GM23338 (cell line): ENCODE results near the gene FRAT2. TPM values are rescaled to one million over a fixed set of nuclear protein-coding genes. Genes with fewer than 3 reads are reported as not detected.

ENCODE experiments used
- ATAC-seq: fragments of 200-7000 bp; cut with Tn5 transposase; 3 replicates; pipeline ENCODE4 v1.9.1; 2020
- DNase-seq: peaks from one replicate; pipeline ENCODE4 v3.0.0-alpha.2; 2015; ENCODE audit warnings: low spot score
- H2AFZ ChIP-seq: fragments of 200-600 bp; sonication (generic); 2 replicates; pipeline ENCODE4 v1.8.0; 2016; ENCODE audit warnings: antibody characterized with exemption, mild to moderate bottlenecking, moderate library complexity
- H3F3A ChIP-seq: fragments of 200-600 bp; sonication (generic); replicated peaks from 2 replicates; pipeline ENCODE4 v1.8.0; 2017; ENCODE audit warnings: antibody characterized with exemption, mixed run types, low read depth
- H3K27ac ChIP-seq: fragments of 200-600 bp; sonication (generic); 2 replicates; pipeline ENCODE4 v1.6.1; 2016; ENCODE audit warnings: low read depth
- H3K27me3 ChIP-seq: fragments of 200-600 bp; sonication (generic); 2 replicates; pipeline ENCODE4 v1.8.0; 2016; ENCODE audit warnings: mild to moderate bottlenecking, mixed run types, moderate library complexity; ENCODE audit not compliant: insufficient read depth
- H3K36me3 ChIP-seq: fragments of 200-600 bp; sonication (generic); 2 replicates; pipeline ENCODE4 v1.8.0; 2016; ENCODE audit warnings: mild to moderate bottlenecking; ENCODE audit not compliant: insufficient read depth
- H3K4me1 ChIP-seq: fragments of 200-600 bp; sonication (generic); 2 replicates; pipeline ENCODE4 v1.8.0; 2016; ENCODE audit warnings: mild to moderate bottlenecking, moderate library complexity; ENCODE audit not compliant: insufficient read depth
- H3K4me2 ChIP-seq: fragments of 200-600 bp; sonication (generic); 2 replicates; pipeline ENCODE4 v1.7.1; 2017; ENCODE audit warnings: mixed run types
- H3K4me3 ChIP-seq: fragments of 200-600 bp; sonication (generic); 2 replicates; pipeline ENCODE4 v1.6.1; 2016; ENCODE audit warnings: mixed run types
- H3K79me2 ChIP-seq: fragments of 200-600 bp; sonication (generic); replicated peaks from 2 replicates; pipeline ENCODE4 v1.8.0; 2017; ENCODE audit warnings: mild to moderate bottlenecking; ENCODE audit not compliant: insufficient read depth
- H3K9me2 ChIP-seq: fragments of 200-600 bp; sonication (generic); 2 replicates; pipeline ENCODE4 v1.8.0; 2017; ENCODE audit not compliant: insufficient read depth
- H4K20me1 ChIP-seq: fragments of 200-600 bp; sonication (generic); replicated peaks from 2 replicates; pipeline ENCODE4 v1.8.0; 2017; ENCODE audit warnings: mild to moderate bottlenecking; ENCODE audit not compliant: insufficient read depth
- H3K27ac Mint-ChIP-seq: 2 replicates; pipeline ENCODE4 v1.8.0; 2020; ENCODE audit warnings: inconsistent platforms, mild to moderate bottlenecking, moderate library complexity, mixed read lengths
- H3K27me3 Mint-ChIP-seq: 3 replicates; pipeline ENCODE4 v1.8.0; 2022; ENCODE audit warnings: low read depth, mild to moderate bottlenecking, moderate library complexity, mixed read lengths, inconsistent platforms; ENCODE audit not compliant: insufficient read depth, poor library complexity
- H3K36me3 Mint-ChIP-seq: 3 replicates; pipeline ENCODE4 v1.8.0; 2021; ENCODE audit warnings: low read depth, mild to moderate bottlenecking, inconsistent platforms, moderate library complexity, mixed read lengths
- H3K4me1 Mint-ChIP-seq: 3 replicates; pipeline ENCODE4 v1.8.0; 2020; ENCODE audit warnings: mild to moderate bottlenecking, inconsistent platforms, mixed read lengths
- H3K4me3 Mint-ChIP-seq: 3 replicates; pipeline ENCODE4 v1.8.0; 2021; ENCODE audit warnings: moderate library complexity, mild to moderate bottlenecking, inconsistent platforms, mixed read lengths
- H3K9me3 Mint-ChIP-seq: 3 replicates; pipeline ENCODE4 v1.8.0; 2020; ENCODE audit warnings: moderate library complexity, mild to moderate bottlenecking, inconsistent platforms, mixed read lengths
- CREB1 ChIP-seq: fragments of 250-450 bp; sonication (Bioruptor Pico); IDR thresholded peaks from 2 replicates; pipeline ENCODE4 v1.5.0; 2020; ENCODE audit warnings: low read depth, mild to moderate bottlenecking, moderate library complexity
- EZH2 ChIP-seq: fragments of 200-600 bp; sonication (generic); IDR thresholded peaks from one replicate; pipeline ENCODE4 v1.8.0; 2017; ENCODE audit warnings: antibody characterized with exemption, mild to moderate bottlenecking, low read depth; ENCODE audit not compliant: unreplicated experiment
- EZH2phosphoT487 ChIP-seq: fragments of 200-600 bp; sonication (generic); IDR thresholded peaks from one replicate; pipeline ENCODE4 v1.8.1; 2018; ENCODE audit warnings: antibody characterized with exemption; ENCODE audit not compliant: unreplicated experiment
- NANOG ChIP-seq: IDR thresholded peaks from 2 replicates; pipeline ENCODE4 v1.6.1; 2016; ENCODE audit warnings: antibody characterized with exemption, borderline replicate concordance
- ZNF114 ChIP-seq: fragments of 250-450 bp; sonication (Bioruptor Pico); IDR thresholded peaks from 2 replicates; pipeline ENCODE4 v1.5.0; 2020; ENCODE audit warnings: mild to moderate bottlenecking, moderate library complexity
- polyA plus RNA-seq: library from polyadenylated mRNA; unstranded; fragments of >200 nt; fragmentation: Nextera tagmentation; extraction: Ambion mirVana; gene quantifications from 2 replicates; pipeline ENCODE4 v1.2.1, GENCODE V29; 2016
- total RNA-seq: library from RNA; depleted of rRNA; stranded (reverse); fragments of >200 nt; shearing (Covaris generic); gene quantifications from 2 replicates; pipeline ENCODE4 v1.2.3, GENCODE V29; 2014
- TF ChIP-seq, protein P1 (sequence below), 2 experiments: fragments of 200-600 bp in 1 of 2; sonication (generic) in 1 of 2; conservative IDR thresholded peaks; 2 replicates each; pipeline versions ENCODE4 v1.5.1 to v1.6.1; 2016 to 2017; ENCODE audit warnings: antibody characterized with exemption in 2 of 2, low read depth in 2 of 2, mild to moderate bottlenecking in 2 of 2, moderate library complexity in 1 of 2
- TF ChIP-seq, protein P2 (sequence below): fragments of 250-450 bp; sonication (Bioruptor Pico); IDR thresholded peaks from 2 replicates; pipeline ENCODE4 v1.5.0; 2020; ENCODE audit warnings: mild to moderate bottlenecking, moderate library complexity
- TF ChIP-seq, protein P3 (sequence below): IDR thresholded peaks from 2 replicates; pipeline ENCODE4 v1.6.1; 2016; ENCODE audit warnings: antibody characterized with exemption
- TF ChIP-seq, protein P4 (sequence below): IDR thresholded peaks from one replicate; pipeline ENCODE4 v1.6.1; 2018; ENCODE audit warnings: antibody characterized with exemption; ENCODE audit not compliant: unreplicated experiment

Gene FRAT2
- total and polyA plus RNA-seq, 2 experiments from 2014 or later: 24.5 to 109 TPM

DNA sequence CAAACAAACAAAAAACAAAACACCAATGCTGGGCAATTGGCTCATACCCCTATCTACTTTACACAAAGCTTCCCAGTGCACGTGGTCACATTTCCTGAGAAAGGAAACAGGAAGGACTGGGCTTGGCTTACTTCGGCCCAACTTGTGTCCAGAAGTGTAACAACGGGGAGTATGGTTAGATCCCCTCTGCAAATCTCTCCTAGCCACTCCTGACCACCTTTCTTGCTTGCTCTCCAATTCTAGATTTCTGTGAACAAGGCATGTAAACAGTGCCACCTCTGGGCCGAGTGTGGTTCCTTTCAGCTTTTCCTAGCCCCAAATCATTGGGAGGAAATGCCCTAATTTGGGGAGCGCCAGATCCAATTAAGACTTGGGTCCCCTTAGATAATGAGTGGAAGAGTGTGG, 21.0 kb upstream of the FRAT2 start:
- no peaks in the 10 kb centered on the region for H3K79me2 ChIP-seq
- 0 out of 2 replicates have a peak, but pooled peaks cover 2% of the 10 kb centered on the region for H3K4me1 ChIP-seq
- H3K9me3 Mint-ChIP-seq: no peaks in the 10 kb centered on the region
- TF ChIP-seq EZH2 (no peak), EZH2phosphoT487 (no peak), ZNF114 (no peak), NANOG (no peak), CREB1 (CRISPR knock-in tag) (no peak)
- TF ChIP-seq, protein P1, sequence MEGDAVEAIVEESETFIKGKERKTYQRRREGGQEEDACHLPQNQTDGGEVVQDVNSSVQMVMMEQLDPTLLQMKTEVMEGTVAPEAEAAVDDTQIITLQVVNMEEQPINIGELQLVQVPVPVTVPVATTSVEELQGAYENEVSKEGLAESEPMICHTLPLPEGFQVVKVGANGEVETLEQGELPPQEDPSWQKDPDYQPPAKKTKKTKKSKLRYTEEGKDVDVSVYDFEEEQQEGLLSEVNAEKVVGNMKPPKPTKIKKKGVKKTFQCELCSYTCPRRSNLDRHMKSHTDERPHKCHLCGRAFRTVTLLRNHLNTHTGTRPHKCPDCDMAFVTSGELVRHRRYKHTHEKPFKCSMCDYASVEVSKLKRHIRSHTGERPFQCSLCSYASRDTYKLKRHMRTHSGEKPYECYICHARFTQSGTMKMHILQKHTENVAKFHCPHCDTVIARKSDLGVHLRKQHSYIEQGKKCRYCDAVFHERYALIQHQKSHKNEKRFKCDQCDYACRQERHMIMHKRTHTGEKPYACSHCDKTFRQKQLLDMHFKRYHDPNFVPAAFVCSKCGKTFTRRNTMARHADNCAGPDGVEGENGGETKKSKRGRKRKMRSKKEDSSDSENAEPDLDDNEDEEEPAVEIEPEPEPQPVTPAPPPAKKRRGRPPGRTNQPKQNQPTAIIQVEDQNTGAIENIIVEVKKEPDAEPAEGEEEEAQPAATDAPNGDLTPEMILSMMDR (conservative IDR thresholded peaks at IDR 0.05; ENCODE audit: low read depth in 2 of 2): peak; percentile 75 to 84
- TF ChIP-seq, protein P2, sequence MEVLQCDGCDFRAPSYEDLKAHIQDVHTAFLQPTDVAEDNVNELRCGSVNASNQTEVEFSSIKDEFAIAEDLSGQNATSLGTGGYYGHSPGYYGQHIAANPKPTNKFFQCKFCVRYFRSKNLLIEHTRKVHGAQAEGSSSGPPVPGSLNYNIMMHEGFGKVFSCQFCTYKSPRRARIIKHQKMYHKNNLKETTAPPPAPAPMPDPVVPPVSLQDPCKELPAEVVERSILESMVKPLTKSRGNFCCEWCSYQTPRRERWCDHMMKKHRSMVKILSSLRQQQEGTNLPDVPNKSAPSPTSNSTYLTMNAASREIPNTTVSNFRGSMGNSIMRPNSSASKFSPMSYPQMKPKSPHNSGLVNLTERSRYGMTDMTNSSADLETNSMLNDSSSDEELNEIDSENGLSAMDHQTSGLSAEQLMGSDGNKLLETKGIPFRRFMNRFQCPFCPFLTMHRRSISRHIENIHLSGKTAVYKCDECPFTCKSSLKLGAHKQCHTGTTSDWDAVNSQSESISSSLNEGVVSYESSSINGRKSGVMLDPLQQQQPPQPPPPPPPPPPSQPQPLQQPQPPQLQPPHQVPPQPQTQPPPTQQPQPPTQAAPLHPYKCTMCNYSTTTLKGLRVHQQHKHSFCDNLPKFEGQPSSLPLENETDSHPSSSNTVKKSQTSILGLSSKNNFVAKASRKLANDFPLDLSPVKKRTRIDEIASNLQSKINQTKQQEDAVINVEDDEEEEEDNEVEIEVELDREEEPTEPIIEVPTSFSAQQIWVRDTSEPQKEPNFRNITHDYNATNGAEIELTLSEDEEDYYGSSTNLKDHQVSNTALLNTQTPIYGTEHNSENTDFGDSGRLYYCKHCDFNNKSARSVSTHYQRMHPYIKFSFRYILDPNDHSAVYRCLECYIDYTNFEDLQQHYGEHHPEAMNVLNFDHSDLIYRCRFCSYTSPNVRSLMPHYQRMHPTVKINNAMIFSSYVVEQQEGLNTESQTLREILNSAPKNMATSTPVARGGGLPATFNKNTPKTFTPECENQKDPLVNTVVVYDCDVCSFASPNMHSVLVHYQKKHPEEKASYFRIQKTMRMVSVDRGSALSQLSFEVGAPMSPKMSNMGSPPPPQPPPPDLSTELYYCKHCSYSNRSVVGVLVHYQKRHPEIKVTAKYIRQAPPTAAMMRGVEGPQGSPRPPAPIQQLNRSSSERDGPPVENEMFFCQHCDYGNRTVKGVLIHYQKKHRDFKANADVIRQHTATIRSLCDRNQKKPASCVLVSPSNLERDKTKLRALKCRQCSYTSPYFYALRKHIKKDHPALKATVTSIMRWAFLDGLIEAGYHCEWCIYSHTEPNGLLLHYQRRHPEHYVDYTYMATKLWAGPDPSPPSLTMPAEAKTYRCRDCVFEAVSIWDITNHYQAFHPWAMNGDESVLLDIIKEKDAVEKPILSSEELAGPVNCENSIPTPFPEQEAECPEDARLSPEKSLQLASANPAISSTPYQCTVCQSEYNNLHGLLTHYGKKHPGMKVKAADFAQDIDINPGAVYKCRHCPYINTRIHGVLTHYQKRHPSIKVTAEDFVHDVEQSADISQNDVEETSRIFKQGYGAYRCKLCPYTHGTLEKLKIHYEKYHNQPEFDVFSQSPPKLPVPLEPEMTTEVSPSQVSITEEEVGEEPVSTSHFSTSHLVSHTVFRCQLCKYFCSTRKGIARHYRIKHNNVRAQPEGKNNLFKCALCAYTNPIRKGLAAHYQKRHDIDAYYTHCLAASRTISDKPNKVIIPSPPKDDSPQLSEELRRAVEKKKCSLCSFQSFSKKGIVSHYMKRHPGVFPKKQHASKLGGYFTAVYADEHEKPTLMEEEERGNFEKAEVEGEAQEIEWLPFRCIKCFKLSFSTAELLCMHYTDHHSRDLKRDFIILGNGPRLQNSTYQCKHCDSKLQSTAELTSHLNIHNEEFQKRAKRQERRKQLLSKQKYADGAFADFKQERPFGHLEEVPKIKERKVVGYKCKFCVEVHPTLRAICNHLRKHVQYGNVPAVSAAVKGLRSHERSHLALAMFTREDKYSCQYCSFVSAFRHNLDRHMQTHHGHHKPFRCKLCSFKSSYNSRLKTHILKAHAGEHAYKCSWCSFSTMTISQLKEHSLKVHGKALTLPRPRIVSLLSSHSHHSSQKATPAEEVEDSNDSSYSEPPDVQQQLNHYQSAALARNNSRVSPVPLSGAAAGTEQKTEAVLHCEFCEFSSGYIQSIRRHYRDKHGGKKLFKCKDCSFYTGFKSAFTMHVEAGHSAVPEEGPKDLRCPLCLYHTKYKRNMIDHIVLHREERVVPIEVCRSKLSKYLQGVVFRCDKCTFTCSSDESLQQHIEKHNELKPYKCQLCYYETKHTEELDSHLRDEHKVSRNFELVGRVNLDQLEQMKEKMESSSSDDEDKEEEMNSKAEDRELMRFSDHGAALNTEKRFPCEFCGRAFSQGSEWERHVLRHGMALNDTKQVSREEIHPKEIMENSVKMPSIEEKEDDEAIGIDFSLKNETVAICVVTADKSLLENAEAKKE (CRISPR knock-in tag): no peak
- TF ChIP-seq, protein P3, sequence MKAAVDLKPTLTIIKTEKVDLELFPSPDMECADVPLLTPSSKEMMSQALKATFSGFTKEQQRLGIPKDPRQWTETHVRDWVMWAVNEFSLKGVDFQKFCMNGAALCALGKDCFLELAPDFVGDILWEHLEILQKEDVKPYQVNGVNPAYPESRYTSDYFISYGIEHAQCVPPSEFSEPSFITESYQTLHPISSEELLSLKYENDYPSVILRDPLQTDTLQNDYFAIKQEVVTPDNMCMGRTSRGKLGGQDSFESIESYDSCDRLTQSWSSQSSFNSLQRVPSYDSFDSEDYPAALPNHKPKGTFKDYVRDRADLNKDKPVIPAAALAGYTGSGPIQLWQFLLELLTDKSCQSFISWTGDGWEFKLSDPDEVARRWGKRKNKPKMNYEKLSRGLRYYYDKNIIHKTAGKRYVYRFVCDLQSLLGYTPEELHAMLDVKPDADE: no peak
- TF ChIP-seq, protein P4, sequence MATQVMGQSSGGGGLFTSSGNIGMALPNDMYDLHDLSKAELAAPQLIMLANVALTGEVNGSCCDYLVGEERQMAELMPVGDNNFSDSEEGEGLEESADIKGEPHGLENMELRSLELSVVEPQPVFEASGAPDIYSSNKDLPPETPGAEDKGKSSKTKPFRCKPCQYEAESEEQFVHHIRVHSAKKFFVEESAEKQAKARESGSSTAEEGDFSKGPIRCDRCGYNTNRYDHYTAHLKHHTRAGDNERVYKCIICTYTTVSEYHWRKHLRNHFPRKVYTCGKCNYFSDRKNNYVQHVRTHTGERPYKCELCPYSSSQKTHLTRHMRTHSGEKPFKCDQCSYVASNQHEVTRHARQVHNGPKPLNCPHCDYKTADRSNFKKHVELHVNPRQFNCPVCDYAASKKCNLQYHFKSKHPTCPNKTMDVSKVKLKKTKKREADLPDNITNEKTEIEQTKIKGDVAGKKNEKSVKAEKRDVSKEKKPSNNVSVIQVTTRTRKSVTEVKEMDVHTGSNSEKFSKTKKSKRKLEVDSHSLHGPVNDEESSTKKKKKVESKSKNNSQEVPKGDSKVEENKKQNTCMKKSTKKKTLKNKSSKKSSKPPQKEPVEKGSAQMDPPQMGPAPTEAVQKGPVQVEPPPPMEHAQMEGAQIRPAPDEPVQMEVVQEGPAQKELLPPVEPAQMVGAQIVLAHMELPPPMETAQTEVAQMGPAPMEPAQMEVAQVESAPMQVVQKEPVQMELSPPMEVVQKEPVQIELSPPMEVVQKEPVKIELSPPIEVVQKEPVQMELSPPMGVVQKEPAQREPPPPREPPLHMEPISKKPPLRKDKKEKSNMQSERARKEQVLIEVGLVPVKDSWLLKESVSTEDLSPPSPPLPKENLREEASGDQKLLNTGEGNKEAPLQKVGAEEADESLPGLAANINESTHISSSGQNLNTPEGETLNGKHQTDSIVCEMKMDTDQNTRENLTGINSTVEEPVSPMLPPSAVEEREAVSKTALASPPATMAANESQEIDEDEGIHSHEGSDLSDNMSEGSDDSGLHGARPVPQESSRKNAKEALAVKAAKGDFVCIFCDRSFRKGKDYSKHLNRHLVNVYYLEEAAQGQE: no peak
- peaks cover 10% of the 10 kb centered on the region for H3K27me3 Mint-ChIP-seq
- no peaks in the 10 kb centered on the region; the same call in 1 of the 2 replicates for H4K20me1 ChIP-seq
- ATAC-seq (peak; percentile 87), DNase-seq (peak; percentile 74)
- no peak overlapping the region for H3K4me3 Mint-ChIP-seq
- no peak overlapping the region for H2AFZ ChIP-seq
- H3K4me2 ChIP-seq: no peak overlapping the region
- H3F3A ChIP-seq: peaks cover 10% of the 10 kb centered on the region
- H3K4me3 ChIP-seq: no peak overlapping the region
- H3K27ac ChIP-seq: no peak overlapping the region
- no peaks in the 10 kb centered on the region for H3K27me3 ChIP-seq
- H3K27ac Mint-ChIP-seq: peak overlapping the region; percentile 90
- peaks cover 11% of the 10 kb centered on the region; the same call in 1 of the 2 replicates for H3K36me3 ChIP-seq
- no peaks in the 10 kb centered on the region for H3K9me2 ChIP-seq
- peaks cover 48% of the 10 kb centered on the region for H3K36me3 Mint-ChIP-seq
- peaks cover 5% of the 10 kb centered on the region; the same call in 2 of the 3 replicates for H3K4me1 Mint-ChIP-seq
